Coronary artery (tissue), 2 donors: Measurements from ENCODE around the gene P2RY11.

Source experiments
- DNase-seq: peaks from one replicate; pipeline ENCODE4 v3.0.0-alpha.2; 2017; ENCODE audit warnings: low spot score
- H3K27ac ChIP-seq, 2 donors: fragments of 200-600 bp; sonication (generic); one replicate each; pipeline ENCODE4 v1.5.1; 2016 to 2019
- H3K4me3 ChIP-seq: fragments of 200-600 bp; sonication (generic); 2 replicates; pipeline ENCODE4 v1.5.1; 2016; ENCODE audit warnings: mild to moderate bottlenecking, moderate library complexity
- TF ChIP-seq, protein P1 (sequence below): fragments of 200-600 bp; sonication (generic); IDR thresholded peaks from one replicate; pipeline ENCODE4 v1.5.1; 2019; ENCODE audit warnings: antibody characterized with exemption

P2RY11 gene

DNA sequence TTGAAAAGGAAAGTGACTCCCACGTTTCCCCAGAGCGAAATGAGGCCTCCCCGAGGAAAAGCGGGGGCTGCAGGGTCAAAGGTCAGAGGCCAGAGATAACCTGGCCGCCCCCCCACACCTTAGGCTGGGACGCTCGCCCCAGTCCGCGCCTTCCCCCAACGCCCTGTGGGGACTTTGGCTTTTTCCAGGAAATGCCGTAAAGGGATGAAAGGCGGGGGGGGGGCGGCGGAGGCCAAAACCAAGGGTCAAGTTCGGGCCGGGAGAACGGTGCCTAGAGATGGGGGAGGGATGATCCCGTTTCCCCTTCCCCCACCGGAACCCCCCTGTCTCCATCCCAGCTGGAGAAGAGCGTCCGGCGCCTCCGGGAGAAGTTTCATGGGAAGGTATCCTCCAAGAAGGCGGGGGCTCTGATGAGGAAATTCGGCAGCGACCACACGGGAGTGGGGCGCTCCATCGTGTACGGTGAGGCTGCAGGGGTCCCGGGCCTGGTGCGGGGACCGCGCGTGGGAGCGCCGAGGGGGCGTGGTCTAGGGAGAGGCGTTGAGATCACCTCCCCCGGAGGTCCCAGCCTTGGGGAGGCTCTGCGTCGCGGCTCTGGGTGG is 24.8 kb upstream of the P2RY11 start:
- TF ChIP-seq, protein P1, sequence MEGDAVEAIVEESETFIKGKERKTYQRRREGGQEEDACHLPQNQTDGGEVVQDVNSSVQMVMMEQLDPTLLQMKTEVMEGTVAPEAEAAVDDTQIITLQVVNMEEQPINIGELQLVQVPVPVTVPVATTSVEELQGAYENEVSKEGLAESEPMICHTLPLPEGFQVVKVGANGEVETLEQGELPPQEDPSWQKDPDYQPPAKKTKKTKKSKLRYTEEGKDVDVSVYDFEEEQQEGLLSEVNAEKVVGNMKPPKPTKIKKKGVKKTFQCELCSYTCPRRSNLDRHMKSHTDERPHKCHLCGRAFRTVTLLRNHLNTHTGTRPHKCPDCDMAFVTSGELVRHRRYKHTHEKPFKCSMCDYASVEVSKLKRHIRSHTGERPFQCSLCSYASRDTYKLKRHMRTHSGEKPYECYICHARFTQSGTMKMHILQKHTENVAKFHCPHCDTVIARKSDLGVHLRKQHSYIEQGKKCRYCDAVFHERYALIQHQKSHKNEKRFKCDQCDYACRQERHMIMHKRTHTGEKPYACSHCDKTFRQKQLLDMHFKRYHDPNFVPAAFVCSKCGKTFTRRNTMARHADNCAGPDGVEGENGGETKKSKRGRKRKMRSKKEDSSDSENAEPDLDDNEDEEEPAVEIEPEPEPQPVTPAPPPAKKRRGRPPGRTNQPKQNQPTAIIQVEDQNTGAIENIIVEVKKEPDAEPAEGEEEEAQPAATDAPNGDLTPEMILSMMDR = no peak
- Histone ChIP-seq H3K4me3 (peak overlapping the region; percentile 81), H3K27ac (peak overlapping the region; percentile 88 to 91)
- no peak for DNase-seq

DNA sequence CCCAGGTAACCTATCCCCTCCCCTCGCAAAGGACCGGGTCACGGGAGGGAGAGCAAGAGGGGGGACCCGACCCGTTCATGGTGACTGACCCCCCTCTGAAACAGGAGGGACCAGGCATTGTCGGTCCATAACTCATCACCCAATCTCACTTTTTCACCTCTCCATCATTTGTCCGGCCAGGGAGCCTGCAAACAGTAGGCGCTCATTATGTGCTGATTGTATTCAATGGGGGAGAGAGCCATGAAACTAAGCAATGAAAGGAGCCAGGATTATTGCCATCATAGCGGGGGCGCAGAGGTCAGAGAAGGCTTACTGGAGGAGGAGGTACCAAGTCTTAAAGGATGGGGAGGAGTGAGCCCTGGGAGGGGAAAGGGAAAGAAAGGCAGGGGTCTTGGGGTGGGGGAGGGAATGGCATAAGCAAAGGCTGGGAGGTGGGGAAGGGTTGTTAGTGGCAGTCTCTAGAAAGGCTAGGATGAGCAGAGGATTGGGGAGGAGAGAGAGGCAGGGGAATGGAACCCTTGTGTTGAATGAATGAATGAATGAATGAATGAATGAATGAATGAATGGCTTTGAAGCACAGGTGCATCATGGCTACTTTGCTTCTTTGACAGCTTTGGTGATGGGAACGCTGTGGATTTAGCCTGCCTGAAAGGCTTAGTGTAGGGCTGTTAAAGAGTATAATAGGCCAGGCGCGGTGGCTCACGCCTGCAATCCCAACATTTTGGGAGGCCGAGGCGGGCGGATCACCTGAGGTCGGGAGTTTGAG is 24.0 kb upstream of the P2RY11 start:
- TF ChIP-seq, protein P1 = no peak
- peak overlapping the region in 1 of 2 donors; percentile 88 for H3K27ac ChIP-seq
- peak overlapping the region; percentile 81 for H3K4me3 ChIP-seq
- DNase-seq = no peak

DNA sequence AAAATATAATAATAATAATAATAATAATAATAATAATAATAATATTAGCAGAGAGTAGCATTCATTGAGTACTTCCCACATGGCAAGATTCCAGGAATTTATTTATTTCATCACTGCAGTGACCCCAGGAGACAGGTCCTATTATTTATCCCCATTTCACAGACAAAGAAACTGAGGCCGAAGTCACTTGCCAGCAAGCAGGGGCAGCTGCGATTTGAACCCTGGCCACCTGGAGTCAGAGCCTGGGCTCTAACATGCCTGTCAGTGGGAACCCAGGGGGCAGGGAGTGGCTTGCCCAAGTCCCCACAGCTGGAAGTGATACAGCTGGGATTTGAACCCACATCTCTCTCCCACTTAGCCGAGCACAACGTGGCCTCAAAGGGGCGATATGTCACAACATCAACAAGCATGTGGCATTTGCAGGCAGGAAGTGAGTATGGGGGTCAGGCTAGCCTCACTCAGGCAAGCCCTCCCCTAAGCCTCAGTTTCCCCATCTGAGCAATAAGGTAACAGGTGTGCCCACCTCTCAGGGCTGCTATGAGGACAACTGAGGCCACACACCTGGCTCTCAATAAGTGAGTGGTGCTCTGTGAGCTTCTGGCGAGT is 22.4 kb upstream of the P2RY11 start:
- Histone ChIP-seq H3K27ac (no peak overlapping the region), H3K4me3 (no peak overlapping the region)
- no peak for DNase-seq
- TF ChIP-seq, protein P1 = no peak

DNA sequence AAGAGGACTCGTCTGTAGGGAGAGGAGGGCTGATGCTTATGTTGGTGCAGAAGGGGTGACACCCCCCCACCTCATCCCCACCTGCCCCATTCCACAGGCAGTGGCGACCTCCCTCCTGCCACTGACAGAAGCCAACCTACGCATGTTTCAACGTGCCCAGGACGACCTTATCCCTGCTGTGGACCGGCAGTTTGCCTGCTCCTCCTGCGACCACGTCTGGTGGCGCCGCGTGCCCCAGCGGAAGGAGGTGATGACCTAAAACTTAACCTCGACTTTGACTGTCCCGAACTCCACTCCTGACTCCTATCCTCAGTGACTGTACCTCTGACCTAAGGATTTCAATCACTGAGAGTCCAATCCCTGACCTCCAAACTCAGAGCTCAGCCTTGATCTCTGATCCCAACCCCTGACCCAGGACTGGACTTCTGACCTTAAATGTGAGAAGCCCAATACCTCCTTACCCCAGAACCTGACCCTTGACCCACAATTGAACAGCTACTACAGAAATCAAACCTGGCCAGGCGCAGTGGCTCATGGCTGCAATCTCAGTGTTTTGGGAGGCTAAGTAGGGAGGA is 21.6 kb upstream of the P2RY11 start:
- no peak for DNase-seq
- Histone ChIP-seq H3K27ac (no peak overlapping the region), H3K4me3 (no peak overlapping the region)
- TF ChIP-seq, protein P1 = no peak

DNA sequence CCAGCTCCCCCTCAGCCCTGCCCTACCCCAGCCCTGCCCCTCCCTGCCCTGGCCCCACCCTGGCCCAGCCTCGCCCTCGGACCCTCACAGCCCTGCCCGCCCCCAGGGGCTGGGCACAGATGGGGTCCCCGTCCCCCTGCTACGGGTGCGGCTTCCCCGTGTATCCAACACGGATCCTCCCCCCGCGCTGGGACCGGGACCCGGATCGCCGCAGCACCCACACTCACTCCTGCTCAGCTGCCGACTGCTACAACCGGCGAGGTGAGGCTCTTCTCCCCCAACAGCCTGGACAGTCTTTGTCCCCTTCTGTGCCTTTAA is 20.2 kb upstream of the P2RY11 start:
- no peak for DNase-seq
- TF ChIP-seq, protein P1 = no peak
- Histone ChIP-seq H3K4me3 (no peak overlapping the region), H3K27ac (no peak overlapping the region)

DNA sequence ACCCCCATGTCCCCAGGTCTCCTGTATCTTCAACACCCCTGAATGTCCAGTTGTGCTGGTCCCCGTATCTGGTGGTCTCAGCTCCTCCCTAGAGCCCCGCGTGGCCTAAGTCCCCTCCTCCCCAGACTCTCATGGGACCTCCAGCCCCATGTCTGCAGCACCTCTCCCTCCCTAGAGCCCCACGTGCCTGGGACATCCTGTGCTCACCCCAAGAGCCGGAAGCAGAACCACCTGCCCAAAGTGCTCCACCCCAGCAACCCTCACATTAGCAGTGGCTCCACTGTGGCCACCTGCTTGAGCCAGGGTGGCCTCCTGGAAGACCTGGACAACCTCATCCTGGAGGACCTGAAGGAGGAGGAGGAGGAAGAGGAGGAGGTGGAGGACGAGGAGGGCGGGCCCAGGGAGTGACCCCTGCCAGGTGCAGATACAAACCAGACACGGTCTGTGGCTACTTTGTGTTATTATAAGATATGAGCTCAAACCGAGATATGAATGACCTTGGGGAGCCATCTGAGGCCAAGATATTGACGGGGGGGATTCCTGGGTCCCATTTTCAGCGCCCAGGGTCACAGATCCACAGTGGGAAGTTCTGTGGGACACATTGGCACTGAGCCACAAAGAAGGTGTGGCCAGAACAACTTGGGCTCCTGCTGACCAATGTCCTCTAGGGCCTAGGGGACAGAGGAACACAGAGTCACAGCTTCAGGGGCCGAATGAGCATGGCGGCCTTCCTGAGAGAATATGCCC is 19.4 kb upstream of the P2RY11 start:
- H3K27ac ChIP-seq = no peak overlapping the region
- DNase-seq = no peak
- TF ChIP-seq, protein P1 = no peak
- no peak overlapping the region for H3K4me3 ChIP-seq
